ENCODE measurements around the gene MSI2.
A peak's percentile ranks its signal among the peaks of the same experiment; 100 is the strongest.
"Not testable (repeated sequence)": the region's sequence is repeated elsewhere in the genome, so short reads cannot be mapped to it uniquely, and the experiment has no call there.

MSI2 gene

GRCh38 chr17:57292091-57292490, 35.8 kb downstream of the MSI2 start:
- no peak overlapping the region for H3K27ac ChIP-seq

GRCh38 chr17:57293077-57293476, 36.8 kb downstream of the MSI2 start:
- no peak overlapping the region for H3K27ac ChIP-seq
- no peak for TF ChIP-seq CTCF (conservative IDR thresholded peaks at IDR 0.05)

More at GRCh38 chr17:57292091-57292490, 35.8 kb downstream of the MSI2 start:
- TF ChIP-seq CTCF (conservative IDR thresholded peaks at IDR 0.05): no peak

GRCh38 chr17:57294101-57294500, 37.8 kb downstream of the MSI2 start:
- no peak for TF ChIP-seq CTCF (conservative IDR thresholded peaks at IDR 0.05)
- no peak overlapping the region for H3K27ac ChIP-seq

- TF ChIP-seq CTCF (conservative IDR thresholded peaks at IDR 0.05): no peak
These were observed 38.5 kb downstream of the MSI2 start for GRCh38 chr17:57294629-57295501.

GRCh38 chr17:57295526-57296023, 39.3 kb downstream of the MSI2 start:
- H3K27ac ChIP-seq: peak overlapping the region; percentile 25; the same call in 1 of the 2 replicates
- no peak for TF ChIP-seq CTCF (conservative IDR thresholded peaks at IDR 0.05)

More at GRCh38 chr17:57294629-57295501, 38.5 kb downstream of the MSI2 start:
- H3K27ac ChIP-seq: peak overlapping the region; percentile 25; the same call in 1 of the 2 replicates

GRCh38 chr17:57296231-57296630, 39.9 kb downstream of the MSI2 start:
- TF ChIP-seq CTCF (conservative IDR thresholded peaks at IDR 0.05): no peak
- H3K27ac ChIP-seq: peak overlapping the region; percentile 25; the same call in 1 of the 2 replicates

GRCh38 chr17:57299176-57299575, 42.9 kb downstream of the MSI2 start:
- H3K27ac ChIP-seq: no peak overlapping the region
- no peak for TF ChIP-seq CTCF (conservative IDR thresholded peaks at IDR 0.05)

GRCh38 chr17:57300592-57300991, 44.3 kb downstream of the MSI2 start:
- H3K27ac ChIP-seq: not testable (repeated sequence)

Measured in VCaP (cell line).